ENCODE data around the gene TMEM132C.

Gene TMEM132C

DNA sequence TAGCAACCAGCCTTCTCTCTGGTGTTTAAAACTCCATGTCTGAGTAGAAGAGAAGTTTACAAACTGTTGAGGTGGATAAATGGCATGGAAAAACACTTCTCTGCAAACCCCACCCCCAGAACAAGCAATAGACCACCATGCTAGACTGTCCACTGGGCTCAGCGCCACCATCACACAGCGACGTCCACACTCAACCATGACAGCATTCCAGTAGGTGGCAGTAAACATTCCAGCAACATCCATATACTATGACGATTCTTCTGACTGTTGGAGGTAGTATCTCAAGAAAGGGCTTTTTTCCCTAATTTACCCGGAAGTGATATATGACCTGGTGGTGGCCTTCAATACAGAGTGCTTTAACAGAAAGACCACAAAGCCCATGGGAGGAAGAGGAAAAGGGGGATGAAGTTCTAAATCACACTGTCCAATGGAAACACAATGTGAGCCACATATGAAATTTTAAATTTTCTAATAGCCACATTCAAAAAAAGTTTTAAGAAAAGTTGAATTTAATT lies 404.6 kb downstream of the TMEM132C start:
- H3K9me3 ChIP-seq (ENCODE audit: severe bottlenecking): peaks cover 3% of the 10 kb centered on the region
- H3K4me3 ChIP-seq (ENCODE audit: severe bottlenecking): no peak overlapping the region
- no peaks in the 10 kb centered on the region for H3K4me1 ChIP-seq (ENCODE audit: insufficient read depth, poor library complexity, severe bottlenecking)
- TF ChIP-seq, protein P1, sequence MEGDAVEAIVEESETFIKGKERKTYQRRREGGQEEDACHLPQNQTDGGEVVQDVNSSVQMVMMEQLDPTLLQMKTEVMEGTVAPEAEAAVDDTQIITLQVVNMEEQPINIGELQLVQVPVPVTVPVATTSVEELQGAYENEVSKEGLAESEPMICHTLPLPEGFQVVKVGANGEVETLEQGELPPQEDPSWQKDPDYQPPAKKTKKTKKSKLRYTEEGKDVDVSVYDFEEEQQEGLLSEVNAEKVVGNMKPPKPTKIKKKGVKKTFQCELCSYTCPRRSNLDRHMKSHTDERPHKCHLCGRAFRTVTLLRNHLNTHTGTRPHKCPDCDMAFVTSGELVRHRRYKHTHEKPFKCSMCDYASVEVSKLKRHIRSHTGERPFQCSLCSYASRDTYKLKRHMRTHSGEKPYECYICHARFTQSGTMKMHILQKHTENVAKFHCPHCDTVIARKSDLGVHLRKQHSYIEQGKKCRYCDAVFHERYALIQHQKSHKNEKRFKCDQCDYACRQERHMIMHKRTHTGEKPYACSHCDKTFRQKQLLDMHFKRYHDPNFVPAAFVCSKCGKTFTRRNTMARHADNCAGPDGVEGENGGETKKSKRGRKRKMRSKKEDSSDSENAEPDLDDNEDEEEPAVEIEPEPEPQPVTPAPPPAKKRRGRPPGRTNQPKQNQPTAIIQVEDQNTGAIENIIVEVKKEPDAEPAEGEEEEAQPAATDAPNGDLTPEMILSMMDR (IDR thresholded peaks at IDR 0.05; ENCODE audit: poor library complexity, severe bottlenecking): no peak
- no peaks in the 10 kb centered on the region for H3K36me3 ChIP-seq (ENCODE audit: low read depth)
- no peak for ATAC-seq (ENCODE audit: low read depth)
- no peaks in the 10 kb centered on the region for H3K27me3 ChIP-seq (ENCODE audit: insufficient read depth, poor library complexity, severe bottlenecking)
- DNase-seq (ENCODE audit: low spot score): no peak
- no peak overlapping the region for H3K27ac ChIP-seq (ENCODE audit: poor library complexity, severe bottlenecking)

DNA sequence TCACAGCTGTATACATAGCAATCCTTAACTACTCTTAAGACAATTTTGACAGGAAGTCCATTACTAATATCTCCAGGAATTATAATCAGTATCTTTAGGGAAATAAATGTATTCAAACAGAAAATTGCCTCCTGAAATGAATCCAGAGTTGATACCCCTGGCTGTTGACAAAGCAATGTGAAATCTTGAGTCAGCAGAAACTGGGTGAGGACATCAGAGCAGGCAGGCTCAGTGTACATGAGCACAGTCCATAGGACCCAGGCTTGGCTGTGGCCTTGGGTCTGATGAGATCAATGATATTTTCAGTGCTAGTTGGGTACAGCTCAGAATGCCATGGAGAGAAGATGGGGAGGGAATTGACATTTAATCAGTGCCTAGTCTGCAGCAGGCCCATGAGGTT lies 405.5 kb downstream of the TMEM132C start:
- Histone ChIP-seq H3K27me3 (ENCODE audit: insufficient read depth, poor library complexity, severe bottlenecking) (no peaks in the 10 kb centered on the region), H3K27ac (ENCODE audit: poor library complexity, severe bottlenecking) (no peak overlapping the region), H3K9me3 (ENCODE audit: severe bottlenecking) (peaks cover 3% of the 10 kb centered on the region), H3K36me3 (ENCODE audit: low read depth) (no peaks in the 10 kb centered on the region), H3K4me3 (ENCODE audit: severe bottlenecking) (no peak overlapping the region), H3K4me1 (ENCODE audit: insufficient read depth, poor library complexity, severe bottlenecking) (no peaks in the 10 kb centered on the region)
- TF ChIP-seq, protein P1 (IDR thresholded peaks at IDR 0.05; ENCODE audit: poor library complexity, severe bottlenecking): no peak
- no peak for DNase-seq (ENCODE audit: low spot score)
- no peak for ATAC-seq (ENCODE audit: low read depth)

DNA sequence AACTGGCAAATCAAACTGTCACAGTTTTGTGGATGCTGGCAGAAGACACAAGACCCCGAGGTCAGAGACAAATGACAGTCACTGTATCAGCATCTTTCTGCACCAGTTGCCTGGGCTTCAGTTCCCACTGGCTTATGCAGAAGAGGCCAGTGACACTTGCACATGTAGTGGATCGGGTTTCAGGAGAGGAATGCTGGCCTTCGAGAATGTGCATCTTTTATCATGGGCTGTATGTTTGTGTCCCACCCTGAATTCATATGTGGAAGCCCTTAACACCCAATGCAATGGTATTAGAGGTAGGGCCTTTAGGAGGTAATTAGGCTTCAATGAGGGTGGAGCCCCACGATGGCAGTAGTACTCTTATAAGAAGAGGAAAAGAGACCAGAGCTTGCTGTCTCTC lies 405.9 kb downstream of the TMEM132C start:
- TF ChIP-seq, protein P1 (IDR thresholded peaks at IDR 0.05; ENCODE audit: poor library complexity, severe bottlenecking): no peak
- Histone ChIP-seq H3K36me3 (ENCODE audit: low read depth) (no peaks in the 10 kb centered on the region), H3K9me3 (ENCODE audit: severe bottlenecking) (peaks cover 3% of the 10 kb centered on the region), H3K4me3 (ENCODE audit: severe bottlenecking) (no peak overlapping the region), H3K4me1 (ENCODE audit: insufficient read depth, poor library complexity, severe bottlenecking) (no peaks in the 10 kb centered on the region), H3K27me3 (ENCODE audit: insufficient read depth, poor library complexity, severe bottlenecking) (no peaks in the 10 kb centered on the region), H3K27ac (ENCODE audit: poor library complexity, severe bottlenecking) (no peak overlapping the region)
- DNase-seq (ENCODE audit: low spot score) (no peak), ATAC-seq (ENCODE audit: low read depth) (no peak)

DNA sequence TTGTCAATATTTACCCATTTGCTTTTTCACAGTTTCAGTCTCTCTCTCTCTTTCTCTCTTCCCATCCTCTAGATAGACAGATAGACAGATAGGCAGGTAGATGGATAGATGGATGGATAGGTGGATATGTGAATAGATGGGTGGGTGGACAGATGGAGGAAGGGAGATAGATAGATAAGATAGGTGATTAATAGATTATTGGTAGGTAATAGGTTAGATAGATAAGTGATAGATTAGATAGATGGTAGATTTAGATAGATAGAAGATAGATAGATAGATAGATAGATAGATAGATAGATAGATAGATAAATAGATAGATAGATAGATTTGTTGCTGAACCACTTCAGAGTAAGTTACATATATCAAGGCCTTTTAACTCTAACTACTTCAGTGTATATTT lies 408.6 kb downstream of the TMEM132C start:
- H3K4me3 ChIP-seq (ENCODE audit: severe bottlenecking): no peak overlapping the region
- no peak overlapping the region for H3K27ac ChIP-seq (ENCODE audit: poor library complexity, severe bottlenecking)
- no peaks in the 10 kb centered on the region for H3K36me3 ChIP-seq (ENCODE audit: low read depth)
- no peak for DNase-seq (ENCODE audit: low spot score)
- no peak for ATAC-seq (ENCODE audit: low read depth)
- H3K4me1 ChIP-seq (ENCODE audit: insufficient read depth, poor library complexity, severe bottlenecking): no peaks in the 10 kb centered on the region
- H3K27me3 ChIP-seq (ENCODE audit: insufficient read depth, poor library complexity, severe bottlenecking): no peaks in the 10 kb centered on the region
- TF ChIP-seq, protein P1 (IDR thresholded peaks at IDR 0.05; ENCODE audit: poor library complexity, severe bottlenecking): no peak
- H3K9me3 ChIP-seq (ENCODE audit: severe bottlenecking): no peaks in the 10 kb centered on the region

DNA sequence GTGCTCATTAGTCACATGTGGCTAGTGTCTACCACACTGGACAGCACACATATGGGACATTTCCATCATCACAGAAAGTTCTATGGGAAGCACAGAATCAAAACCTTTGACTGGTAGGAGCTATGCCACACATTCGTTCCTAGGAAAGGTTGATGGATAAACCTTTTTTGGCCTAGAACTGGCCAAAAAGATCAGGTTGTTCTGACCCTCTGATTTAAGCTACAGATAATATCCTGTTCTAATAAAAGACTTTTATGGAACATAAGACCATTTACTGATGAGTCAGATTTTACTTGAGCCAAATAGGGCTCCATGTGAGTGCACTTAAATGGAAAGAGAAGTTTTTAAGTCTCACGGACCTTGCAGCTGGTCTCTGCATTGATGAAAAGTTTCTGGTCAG lies 413.6 kb downstream of the TMEM132C start:
- no peak overlapping the region for H3K4me3 ChIP-seq (ENCODE audit: severe bottlenecking)
- H3K9me3 ChIP-seq (ENCODE audit: severe bottlenecking): peaks cover 4% of the 10 kb centered on the region
- TF ChIP-seq, protein P1 (IDR thresholded peaks at IDR 0.05; ENCODE audit: poor library complexity, severe bottlenecking): no peak
- DNase-seq (ENCODE audit: low spot score) (no peak), ATAC-seq (ENCODE audit: low read depth) (no peak)
- no peak overlapping the region for H3K27ac ChIP-seq (ENCODE audit: poor library complexity, severe bottlenecking)
- no peaks in the 10 kb centered on the region for H3K4me1 ChIP-seq (ENCODE audit: insufficient read depth, poor library complexity, severe bottlenecking)
- H3K36me3 ChIP-seq (ENCODE audit: low read depth): no peaks in the 10 kb centered on the region
- H3K27me3 ChIP-seq (ENCODE audit: insufficient read depth, poor library complexity, severe bottlenecking): no peaks in the 10 kb centered on the region

Measured in RWPE2 (cell line).